HepG2 (cell line): ENCODE measurements around the gene MYL4. TPM values are rescaled to one million over a fixed set of nuclear protein-coding genes. Genes with fewer than 3 reads are reported as not detected.

ENCODE experiments used
- ARID4A ChIP-seq: sonication (generic); formaldehyde crosslinking; IDR thresholded peaks from 2 replicates; pipeline ENCODE4 v1.5.0; 2020; ENCODE audit warnings: mild to moderate bottlenecking, missing genetic modification reagents, borderline replicate concordance
- ATF6 ChIP-seq: sonication (generic); formaldehyde crosslinking; conservative IDR thresholded peaks from 2 replicates; pipeline ENCODE4 v1.4.0; 2020; ENCODE audit warnings: missing genetic modification reagents
- HOXA5 ChIP-seq: sonication (generic); formaldehyde crosslinking; IDR thresholded peaks from 2 replicates; pipeline ENCODE4 v1.4.0; 2020; ENCODE audit warnings: missing genetic modification reagents
- LCORL ChIP-seq, 2 experiments: fragments of 450-650 bp in 1 of 2; sonication (generic) in 1 of 2; formaldehyde crosslinking in 1 of 2; IDR thresholded peaks; 2 replicates each; pipeline versions ENCODE4 v1.5.0 to v1.6.1; 2017 to 2020; ENCODE audit warnings: antibody characterized with exemption in 1 of 2, missing genetic modification reagents in 1 of 2
- MTA3 ChIP-seq: sonication (generic); formaldehyde crosslinking; IDR thresholded peaks from 2 replicates; pipeline ENCODE4 v1.4.0; 2020; ENCODE audit warnings: missing genetic modification reagents
- NR2F2 ChIP-seq: IDR thresholded peaks from 2 replicates; pipeline ENCODE4 v1.6.1; 2012; ENCODE audit warnings: low read depth, inconsistent platforms, borderline replicate concordance
- PATZ1 ChIP-seq: sonication (generic); formaldehyde crosslinking; IDR thresholded peaks from 2 replicates; pipeline ENCODE4 v1.4.0; 2020; ENCODE audit warnings: missing genetic modification reagents
- PHB2 ChIP-seq: fragments of 450-650 bp; IDR thresholded peaks from 2 replicates; pipeline ENCODE4 v1.6.1; 2018; ENCODE audit not compliant: partially characterized antibody
- TBL1XR1 ChIP-seq: fragments of 150-350 bp; IDR thresholded peaks from 2 replicates; pipeline ENCODE4 v1.6.1; 2014; ENCODE audit warnings: borderline replicate concordance, low read length; ENCODE audit not compliant: partially characterized antibody
- ZBTB49 ChIP-seq: sonication (generic); formaldehyde crosslinking; IDR thresholded peaks from 2 replicates; pipeline ENCODE4 v1.4.0; 2020; ENCODE audit warnings: missing genetic modification reagents, borderline replicate concordance
- ZSCAN31 ChIP-seq: sonication (generic); formaldehyde crosslinking; IDR thresholded peaks from 2 replicates; pipeline ENCODE4 v1.5.0; 2020; ENCODE audit warnings: low read depth, mild to moderate bottlenecking, missing genetic modification reagents
- polyA plus RNA-seq, 8 experiments: library from polyadenylated mRNA; depleted of rRNA in 3 of 8; stranded (reverse) in 7 of 8; unstranded in 1 of 8; fragments of >200 nt; fragmentation: Illumina TruSeq in 4 of 8; extraction: Trizol in 4 of 8; gene quantifications; 2 replicates each; pipeline versions ENCODE4 v1.2.1 to v1.2.3, GENCODE V29; 2011 to 2016; ENCODE audit warnings: low read depth in 4 of 8, missing spikeins in 1 of 8, mixed read lengths in 1 of 8; ENCODE audit not compliant: insufficient read depth in 1 of 8
- total RNA-seq, 5 experiments: library from RNA; depleted of rRNA; stranded (reverse); fragments of >200 nt; fragmentation: Illumina TruSeq; extraction: Trizol; gene quantifications; 2 replicates each; pipeline ENCODE4 v1.2.3, GENCODE V29; 2016; ENCODE audit warnings: low read depth in 1 of 5

The MYL4 gene
- total and polyA plus RNA-seq, 2 of the 13 experiments (the other 11 are each of a cell fraction or from before 2014, with no cell fraction given) = not detected

GRCh38 chr17:47253541-47254402 lies 44.6 kb downstream of the MYL4 start, which contains the start of gene ITGB3 (continued):
- TF ChIP-seq PATZ1 (CRISPR knock-in tag) (no peak), ATF6 (CRISPR knock-in tag) (no peak), ZBTB49 (CRISPR knock-in tag) (no peak), ARID4A (CRISPR knock-in tag) (peak; percentile 56; the same call in 1 of the 2 replicates), ZSCAN31 (CRISPR knock-in tag) (peak; percentile 67; the same call in 1 of the 2 replicates), TBL1XR1 (no peak), MTA3 (CRISPR knock-in tag) (no peak), NR2F2 (no peak), PHB2 (no peak), LCORL (IDR thresholded peaks at IDR 0.05) (no peak), LCORL (CRISPR knock-in tag; IDR thresholded peaks at IDR 0.05) (peak; percentile 35; the same call in 1 of the 2 replicates), HOXA5 (CRISPR knock-in tag) (no peak)
